NCI-H524 (cell line): Measurements from ENCODE around the gene ADAMTS7.
"Not testable (repeated sequence)": the region's sequence is repeated elsewhere in the genome, so short reads cannot be mapped to it uniquely, and the experiment has no call there.

Experiments used
- DNase-seq, 2 experiments: peaks; one replicate each; lab custom pipeline; 2025; lab: John Stamatoyannopoulos, UW

Gene ADAMTS7

GRCh38 chr15:78750974-78751601, 60.2 kb downstream of the ADAMTS7 start:
- peak; percentile 93 to 94 for DNase-seq

GRCh38 chr15:78750566-78750965, 60.7 kb downstream of the ADAMTS7 start:
- DNase-seq: no peak

- no peak for DNase-seq
These were observed 61.4 kb downstream of the ADAMTS7 start for GRCh38 chr15:78749831-78750230.

GRCh38 chr15:78747877-78748276, 63.4 kb downstream of the ADAMTS7 start:
- not testable (repeated sequence) for DNase-seq

GRCh38 chr15:78741674-78742073, 69.6 kb downstream of the ADAMTS7 start:
- not testable (repeated sequence) for DNase-seq

GRCh38 chr15:78740904-78741274, 70.4 kb downstream of the ADAMTS7 start:
- no peak for DNase-seq

DNA sequence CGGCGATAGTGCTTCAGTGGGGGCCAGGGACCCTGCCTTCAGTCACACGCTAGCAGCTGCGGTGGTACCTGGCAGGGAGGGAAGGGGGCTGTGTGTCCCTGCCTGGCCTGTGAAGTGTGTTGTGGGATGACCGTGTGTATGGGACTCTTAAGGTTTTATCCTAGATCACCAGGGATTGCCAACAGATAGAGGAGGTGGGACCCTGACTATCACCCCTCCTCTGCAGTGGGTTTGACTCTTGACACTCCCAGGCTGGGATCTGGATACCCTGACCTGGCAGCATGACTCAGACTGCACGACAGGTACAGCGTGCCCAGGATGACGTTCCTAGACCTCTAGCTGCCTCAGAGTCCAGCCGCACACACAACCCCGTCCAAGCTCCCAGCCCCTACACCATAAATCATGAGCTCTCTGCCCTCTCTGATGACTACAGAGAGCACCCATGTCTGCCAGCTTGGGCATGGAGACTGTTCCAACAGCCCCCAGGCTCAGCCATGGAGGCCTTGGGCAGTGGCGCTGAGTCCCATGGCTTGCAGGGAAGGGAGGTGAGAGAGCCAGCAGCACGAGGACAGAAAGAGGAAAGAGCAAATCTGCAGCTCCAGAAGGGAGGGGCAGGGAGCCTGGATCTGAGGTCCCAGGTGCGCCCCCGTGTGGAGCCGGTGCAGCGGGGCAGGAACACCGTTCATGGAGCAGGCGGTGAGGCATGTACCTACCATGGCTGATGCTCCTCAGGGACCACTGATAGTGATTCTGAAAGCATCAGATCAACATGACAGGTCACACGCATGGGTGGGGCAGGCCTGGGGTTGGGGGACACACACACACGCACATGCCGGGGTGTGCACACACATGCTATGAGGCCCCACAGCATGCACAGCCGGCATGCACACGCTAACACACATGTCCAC, 71.0 kb downstream of the ADAMTS7 start:
- peak; percentile 66 to 76 for DNase-seq

- DNase-seq: no peak
These were observed 72.1 kb downstream of the ADAMTS7 start for GRCh38 chr15:78739206-78739605.

- DNase-seq: peak in 1 of 2 experiments; percentile 35
These were observed 73.2 kb downstream of the ADAMTS7 start for GRCh38 chr15:78737931-78738558.

DNA sequence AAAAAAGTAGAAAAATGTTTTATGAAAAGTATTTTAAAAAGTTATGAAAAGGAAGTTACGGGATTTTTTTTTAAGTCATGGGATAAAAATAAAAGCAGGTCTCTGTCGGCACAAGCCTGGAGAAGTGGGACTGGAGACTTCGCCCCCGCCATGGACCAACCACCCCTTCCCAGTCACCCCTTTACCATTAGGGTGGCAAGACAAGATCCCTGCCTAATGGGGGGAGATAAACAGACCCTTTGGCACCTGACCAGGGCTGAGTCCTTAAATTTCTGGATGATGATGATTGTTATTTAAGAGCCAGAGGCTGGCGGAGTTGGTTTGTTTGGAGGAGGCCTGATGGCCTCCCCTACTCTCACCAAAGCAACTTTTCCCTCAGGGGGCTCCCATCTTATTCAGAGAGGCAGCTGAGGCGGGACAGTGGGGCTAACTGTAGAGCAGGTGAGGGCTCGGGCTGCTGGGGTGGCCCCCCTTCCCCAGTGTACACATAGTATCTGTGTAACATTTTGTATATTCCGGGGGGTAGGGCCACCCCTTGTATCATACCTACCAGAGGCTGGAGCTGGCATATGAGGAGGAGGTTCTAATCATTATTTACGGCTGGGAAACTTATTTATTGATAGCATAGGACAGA, 74.0 kb downstream of the ADAMTS7 start:
- no peak for DNase-seq

- DNase-seq: not testable (repeated sequence)
These were observed 75.0 kb downstream of the ADAMTS7 start for GRCh38 chr15:78736286-78736685.

- DNase-seq: no peak
These were observed 76.7 kb downstream of the ADAMTS7 start for GRCh38 chr15:78734451-78735064.

- DNase-seq: no peak
These were observed 78.6 kb downstream of the ADAMTS7 start for GRCh38 chr15:78732634-78733033.

GRCh38 chr15:78730955-78731354, 80.3 kb downstream of the ADAMTS7 start:
- no peak for DNase-seq

GRCh38 chr15:78728427-78728826, 82.8 kb downstream of the ADAMTS7 start:
- not testable (repeated sequence) for DNase-seq

GRCh38 chr15:78727561-78727960, 83.7 kb downstream of the ADAMTS7 start:
- DNase-seq: no peak

GRCh38 chr15:78726870-78727551, 84.3 kb downstream of the ADAMTS7 start:
- peak in 1 of 2 experiments; percentile 30 for DNase-seq

GRCh38 chr15:78719819-78720450, 91.3 kb downstream of the ADAMTS7 start:
- not testable (repeated sequence) for DNase-seq

- no peak for DNase-seq
These were observed 92.4 kb downstream of the ADAMTS7 start for GRCh38 chr15:78718837-78719236.

DNA sequence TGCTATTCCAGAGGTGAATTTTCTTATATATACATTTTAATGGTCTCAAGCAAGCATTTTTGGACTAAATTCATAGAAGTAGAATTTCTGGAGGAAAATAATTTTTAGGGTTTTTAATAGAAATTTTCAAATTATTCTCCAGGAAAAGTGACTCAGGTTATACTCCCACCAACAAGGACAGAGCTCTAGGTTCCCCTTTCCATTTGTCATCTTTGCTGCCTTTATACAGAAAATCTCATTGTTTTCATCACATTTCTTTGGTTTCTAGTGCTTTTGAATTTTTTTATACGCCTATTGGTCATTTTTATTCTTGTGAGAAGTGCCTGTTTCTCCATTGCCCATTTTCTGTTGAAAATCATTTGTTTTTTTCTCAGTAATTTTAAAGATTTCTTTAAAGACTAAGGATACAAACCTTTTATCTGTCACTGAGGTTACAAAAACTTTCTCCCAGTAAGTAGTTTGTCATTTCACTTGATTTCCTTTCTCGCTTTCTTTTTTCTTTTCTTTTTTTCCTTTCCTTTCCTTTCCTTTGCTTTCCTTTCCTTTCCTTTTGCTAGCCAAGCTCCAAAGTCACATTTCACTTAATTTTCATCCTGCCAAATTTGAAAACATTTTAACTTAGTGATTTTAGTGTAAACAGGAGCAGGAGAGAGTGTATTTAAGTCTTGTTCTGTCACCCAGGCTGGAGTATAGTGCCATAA, 93.2 kb downstream of the ADAMTS7 start:
- no peak for DNase-seq
